Measurements from ENCODE around the gene SMIM38.

DNA sequence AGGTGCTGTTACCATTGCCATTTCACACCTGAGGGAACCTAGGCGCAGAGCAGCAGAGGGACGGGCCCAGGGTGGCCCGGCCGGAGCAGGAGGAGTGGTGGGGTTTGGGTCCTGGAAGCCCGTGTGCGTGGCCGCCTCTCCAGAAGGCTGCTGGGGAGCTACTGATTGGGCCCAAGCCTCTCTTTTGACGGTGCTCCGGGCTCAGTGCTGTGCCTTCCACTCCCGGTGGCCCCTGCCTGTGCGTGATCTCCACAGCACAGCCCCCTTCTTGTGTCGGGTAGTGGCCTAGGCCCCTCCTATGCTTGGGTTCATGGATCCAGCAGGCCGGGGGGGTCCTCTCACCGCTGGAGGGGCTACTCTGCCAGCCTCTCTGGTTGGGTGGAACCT lies 41.0 kb downstream of the SMIM38 start:
- TF ChIP-seq, protein P1, sequence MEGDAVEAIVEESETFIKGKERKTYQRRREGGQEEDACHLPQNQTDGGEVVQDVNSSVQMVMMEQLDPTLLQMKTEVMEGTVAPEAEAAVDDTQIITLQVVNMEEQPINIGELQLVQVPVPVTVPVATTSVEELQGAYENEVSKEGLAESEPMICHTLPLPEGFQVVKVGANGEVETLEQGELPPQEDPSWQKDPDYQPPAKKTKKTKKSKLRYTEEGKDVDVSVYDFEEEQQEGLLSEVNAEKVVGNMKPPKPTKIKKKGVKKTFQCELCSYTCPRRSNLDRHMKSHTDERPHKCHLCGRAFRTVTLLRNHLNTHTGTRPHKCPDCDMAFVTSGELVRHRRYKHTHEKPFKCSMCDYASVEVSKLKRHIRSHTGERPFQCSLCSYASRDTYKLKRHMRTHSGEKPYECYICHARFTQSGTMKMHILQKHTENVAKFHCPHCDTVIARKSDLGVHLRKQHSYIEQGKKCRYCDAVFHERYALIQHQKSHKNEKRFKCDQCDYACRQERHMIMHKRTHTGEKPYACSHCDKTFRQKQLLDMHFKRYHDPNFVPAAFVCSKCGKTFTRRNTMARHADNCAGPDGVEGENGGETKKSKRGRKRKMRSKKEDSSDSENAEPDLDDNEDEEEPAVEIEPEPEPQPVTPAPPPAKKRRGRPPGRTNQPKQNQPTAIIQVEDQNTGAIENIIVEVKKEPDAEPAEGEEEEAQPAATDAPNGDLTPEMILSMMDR (conservative IDR thresholded peaks at IDR 0.05; ENCODE audit: low read depth, low read length), result no peak
- TF ChIP-seq CEBPB (IDR thresholded peaks at IDR 0.05; ENCODE audit: low read depth, low read length), result no peak
- no peak for TF ChIP-seq MAZ (IDR thresholded peaks at IDR 0.05; ENCODE audit: borderline replicate concordance, low read depth, low read length)
- TF ChIP-seq, protein P2, sequence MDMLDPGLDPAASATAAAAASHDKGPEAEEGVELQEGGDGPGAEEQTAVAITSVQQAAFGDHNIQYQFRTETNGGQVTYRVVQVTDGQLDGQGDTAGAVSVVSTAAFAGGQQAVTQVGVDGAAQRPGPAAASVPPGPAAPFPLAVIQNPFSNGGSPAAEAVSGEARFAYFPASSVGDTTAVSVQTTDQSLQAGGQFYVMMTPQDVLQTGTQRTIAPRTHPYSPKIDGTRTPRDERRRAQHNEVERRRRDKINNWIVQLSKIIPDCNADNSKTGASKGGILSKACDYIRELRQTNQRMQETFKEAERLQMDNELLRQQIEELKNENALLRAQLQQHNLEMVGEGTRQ (IDR thresholded peaks at IDR 0.05; ENCODE audit: low read depth, low read length), result no peak
- no peak for TF ChIP-seq SMC3 (IDR thresholded peaks at IDR 0.05; ENCODE audit: low read depth, low read length)
- TF ChIP-seq FOS (IDR thresholded peaks at IDR 0.05; ENCODE audit: low read depth, low read length), result no peak
- no peak for TF ChIP-seq MXI1 (IDR thresholded peaks at IDR 0.05; ENCODE audit: borderline replicate concordance, low read depth, low read length)
- TF ChIP-seq POLR2A (IDR thresholded peaks at IDR 0.05; ENCODE audit: low read depth, low read length), result no peak

Data from IMR-90 (cell line).